Measurements from ENCODE around the gene GIGYF2.

- TF ChIP-seq, protein P1, sequence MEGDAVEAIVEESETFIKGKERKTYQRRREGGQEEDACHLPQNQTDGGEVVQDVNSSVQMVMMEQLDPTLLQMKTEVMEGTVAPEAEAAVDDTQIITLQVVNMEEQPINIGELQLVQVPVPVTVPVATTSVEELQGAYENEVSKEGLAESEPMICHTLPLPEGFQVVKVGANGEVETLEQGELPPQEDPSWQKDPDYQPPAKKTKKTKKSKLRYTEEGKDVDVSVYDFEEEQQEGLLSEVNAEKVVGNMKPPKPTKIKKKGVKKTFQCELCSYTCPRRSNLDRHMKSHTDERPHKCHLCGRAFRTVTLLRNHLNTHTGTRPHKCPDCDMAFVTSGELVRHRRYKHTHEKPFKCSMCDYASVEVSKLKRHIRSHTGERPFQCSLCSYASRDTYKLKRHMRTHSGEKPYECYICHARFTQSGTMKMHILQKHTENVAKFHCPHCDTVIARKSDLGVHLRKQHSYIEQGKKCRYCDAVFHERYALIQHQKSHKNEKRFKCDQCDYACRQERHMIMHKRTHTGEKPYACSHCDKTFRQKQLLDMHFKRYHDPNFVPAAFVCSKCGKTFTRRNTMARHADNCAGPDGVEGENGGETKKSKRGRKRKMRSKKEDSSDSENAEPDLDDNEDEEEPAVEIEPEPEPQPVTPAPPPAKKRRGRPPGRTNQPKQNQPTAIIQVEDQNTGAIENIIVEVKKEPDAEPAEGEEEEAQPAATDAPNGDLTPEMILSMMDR (IDR thresholded peaks at IDR 0.05): no peak
- TF ChIP-seq ZFX (IDR thresholded peaks at IDR 0.05; ENCODE audit: borderline replicate concordance): no peak
Observed at GRCh38 chr2:232857158-232857563, 160.0 kb downstream of the GIGYF2 start.
